CD4-positive, alpha-beta T cell (primary cell): ENCODE results near the gene MLLT10. TPM values are rescaled to one million over a fixed set of nuclear protein-coding genes. Genes with fewer than 3 reads are reported as not detected.
A peak's percentile ranks its signal among the peaks of the same experiment; 100 is the strongest.
"Not testable (repeated sequence)": the region's sequence is repeated elsewhere in the genome, so short reads cannot be mapped to it uniquely, and the experiment has no call there.

Experiments used
- ATAC-seq: fragments of 200-7000 bp; cut with Tn5 transposase; one replicate; pipeline ENCODE4 v1.10.0; 2022; ENCODE audit warnings: mild to moderate bottlenecking; ENCODE audit not compliant: poor library complexity
- CTCF ChIA-PET: fragments of 350-600 bp; sonication (Branson Sonifier 250); formaldehyde crosslinking; loops from one replicate; lab custom pipeline; 2021; ENCODE audit warnings: antibody characterized with exemption, inconsistent platforms; lab: Charles Lee
- POLR2A ChIA-PET: fragments of 350-600 bp; sonication (Branson Sonifier 250); formaldehyde crosslinking; loops from one replicate; lab custom pipeline; 2021; ENCODE audit warnings: antibody characterized with exemption, inconsistent platforms; lab: Charles Lee
- DNase-seq, 14 experiments: peaks; one replicate each; pipeline ENCODE4 v3.0.0-alpha.2; 2013 to 2020; ENCODE audit warnings: mixed read lengths in 2 of 14
- H3K27ac ChIP-seq, 2 donors: one replicate each; pipeline versions ENCODE4 v1.5.1 to v1.7.0; 2013; ENCODE audit warnings: low read length in 2 of 2, low read depth in 1 of 2, mild to moderate bottlenecking in 1 of 2
- H3K27me3 ChIP-seq, 2 experiments: 1 replicate in 1 of 2; 2 replicates in 1 of 2; pipeline versions ENCODE4 v1.6.1 to v1.7.0; 2013; ENCODE audit warnings: low read length in 2 of 2, control low read depth in 1 of 2, mild to moderate bottlenecking in 1 of 2, moderate library complexity in 1 of 2; ENCODE audit not compliant: insufficient read depth in 2 of 2, control insufficient read depth in 1 of 2
- H3K36me3 ChIP-seq: one replicate; pipeline ENCODE4 v1.6.1; 2013; ENCODE audit warnings: low read length, control low read depth; ENCODE audit not compliant: insufficient read depth
- H3K4me1 ChIP-seq: one replicate; pipeline ENCODE4 v1.6.1; 2013; ENCODE audit warnings: low read length, control low read depth; ENCODE audit not compliant: insufficient read depth
- H3K4me3 ChIP-seq: one replicate; pipeline ENCODE4 v1.5.1; 2013; ENCODE audit warnings: mild to moderate bottlenecking, low read length, moderate library complexity
- H3K9me3 ChIP-seq, 2 experiments: 1 replicate in 1 of 2; 2 replicates in 1 of 2; pipeline versions ENCODE4 v1.6.1 to v1.7.0; 2013; ENCODE audit warnings: low read length in 2 of 2, mild to moderate bottlenecking in 2 of 2, control low read depth in 1 of 2, moderate library complexity in 1 of 2; ENCODE audit not compliant: control insufficient read depth in 1 of 2, insufficient read depth in 1 of 2
- H3K27ac Mint-ChIP-seq: one replicate; pipeline ENCODE4 v1.8.0; 2020; ENCODE audit warnings: mixed read lengths
- H3K27me3 Mint-ChIP-seq: one replicate; pipeline ENCODE4 v1.8.0; 2021; ENCODE audit warnings: mixed read lengths
- H3K36me3 Mint-ChIP-seq: one replicate; pipeline ENCODE4 v1.8.0; 2021; ENCODE audit warnings: low read depth, mixed read lengths
- H3K4me1 Mint-ChIP-seq: one replicate; pipeline ENCODE4 v1.8.0; 2021; ENCODE audit warnings: low read depth, mixed read lengths
- H3K4me3 Mint-ChIP-seq: one replicate; pipeline ENCODE4 v1.8.0; 2020; ENCODE audit warnings: mild to moderate bottlenecking, mixed read lengths
- H3K9me3 Mint-ChIP-seq: one replicate; pipeline ENCODE4 v1.8.0; 2020; ENCODE audit warnings: mixed read lengths
- CTCF ChIP-seq: fragments of 200-600 bp; IDR thresholded peaks from one replicate; pipeline ENCODE4 v1.8.0; 2022; ENCODE audit warnings: antibody characterized with exemption, mild to moderate bottlenecking
- intact Hi-C, 2 experiments: fragments of 100-400 bp; cut with DNase I in 1 of 2; cut with micrococcal nuclease in 1 of 2; formaldehyde crosslinking; loops; one replicate each; pipeline versions ENCODE4 v1.15.1 to v1.9.0; 2023 to 2025; cut with DNase I, micrococcal nuclease
- total RNA-seq, 174 experiments: library from RNA in 2 of 174; stranded (reverse) in 2 of 174; gene quantifications; one replicate each; pipeline ENCODE4 v1.2.3 and lab custom pipeline; 2021 to 2026

Gene MLLT10
- total RNA-seq, 2 experiments from 2014 or later: 46.0 to 64.1 TPM

- H3K36me3 ChIP-seq: peaks cover 35% of the 10 kb centered on the region
- TF ChIP-seq CTCF: no peak
- H3K9me3 ChIP-seq: no peaks in the 10 kb centered on the region
- H3K27me3 ChIP-seq: no peaks in the 10 kb centered on the region
- intact Hi-C loops: loop anchor here in 1 of 2 experiments (5.0 to 10.0 kb wide), 2 partner anchors 688 to 710 kb away; no protein-coding TSS in a partner anchor
- H3K4me3 ChIP-seq: no peak overlapping the region
- H3K27ac Mint-ChIP-seq: peak overlapping the region; percentile 47
- no peaks in the 10 kb centered on the region for H3K9me3 Mint-ChIP-seq
- CTCF ChIA-PET: interaction anchor here (1.1 to 1.6 kb wide), 3 partner anchors 14 to 41 kb away, joined by 3 to 5 read pairs (median 4); no protein-coding TSS in a partner anchor
- POLR2A ChIA-PET: interaction anchor here (1.4 kb wide), 1 partner anchor 11 kb away, joined by 4 read pairs; no protein-coding TSS in a partner anchor
- no peaks in the 10 kb centered on the region for H3K27me3 Mint-ChIP-seq
- no peak for ATAC-seq
- DNase-seq: no peak
- peaks cover 34% of the 10 kb centered on the region for H3K4me1 Mint-ChIP-seq
- no peak overlapping the region for H3K27ac ChIP-seq
- H3K36me3 Mint-ChIP-seq: peaks cover 62% of the 10 kb centered on the region
- H3K4me1 ChIP-seq: peaks cover 19% of the 10 kb centered on the region
- peak overlapping the region; percentile 78 for H3K4me3 Mint-ChIP-seq
Measured at GRCh38 chr10:21536874-21537273, 2.8 kb downstream of the MLLT10 start.

GRCh38 chr10:21540701-21541100 lies 6.7 kb downstream of the MLLT10 start:
- peaks cover 16% of the 10 kb centered on the region for H3K4me1 Mint-ChIP-seq
- POLR2A ChIA-PET, CTCF ChIA-PET, H3K4me3 Mint-ChIP-seq, H3K4me3 ChIP-seq, H3K27me3 ChIP-seq, H3K27ac Mint-ChIP-seq, intact Hi-C loops, DNase-seq, ATAC-seq, H3K27me3 Mint-ChIP-seq, H3K27ac ChIP-seq, H3K4me1 ChIP-seq, H3K9me3 ChIP-seq, H3K9me3 Mint-ChIP-seq: not testable (repeated sequence)
- H3K36me3 Mint-ChIP-seq: peaks cover 82% of the 10 kb centered on the region
- peaks cover 72% of the 10 kb centered on the region for H3K36me3 ChIP-seq

- H3K36me3 ChIP-seq: peaks cover 63% of the 10 kb centered on the region
Measured at GRCh38 chr10:21547246-21547645, 13.2 kb downstream of the MLLT10 start.

More at GRCh38 chr10:21547246-21547645, 13.2 kb downstream of the MLLT10 start:
- intact Hi-C loops: no loop called here
- Mint-ChIP-seq H3K4me3 (no peak overlapping the region), H3K9me3 (no peaks in the 10 kb centered on the region), H3K27me3 (no peaks in the 10 kb centered on the region), H3K4me1 (peaks cover 13% of the 10 kb centered on the region), H3K27ac (no peak overlapping the region), H3K36me3 (peaks cover 88% of the 10 kb centered on the region)
- CTCF ChIA-PET: interaction anchor here (0.9 kb wide), 1 partner anchor 53 kb away, joined by 3 read pairs; no protein-coding TSS in a partner anchor
- H3K27me3 ChIP-seq: no peaks in the 10 kb centered on the region
- no peaks in the 10 kb centered on the region for H3K4me1 ChIP-seq
- no peak for ATAC-seq
- POLR2A ChIA-PET: no interaction called here
- TF ChIP-seq CTCF: no peak
- no peak overlapping the region for H3K27ac ChIP-seq
- H3K9me3 ChIP-seq: no peaks in the 10 kb centered on the region
- DNase-seq: no peak
- no peak overlapping the region for H3K4me3 ChIP-seq
